Neuronal stem cell (in vitro differentiated cells): Measurements from ENCODE around the gene NXN.

Experiments used
- DNase-seq: peaks from one replicate; pipeline ENCODE4 v3.0.0-alpha.2; 2013; ENCODE audit warnings: low spot score
- H2AFZ ChIP-seq: one replicate; pipeline ENCODE4 v1.6.1; 2013; ENCODE audit warnings: mild to moderate bottlenecking, low read length, inconsistent platforms
- H2AK5ac ChIP-seq: 2 replicates; pipeline ENCODE4 v1.6.1; 2013; ENCODE audit warnings: low read depth, mild to moderate bottlenecking, inconsistent platforms, low read length, moderate library complexity, mixed read lengths
- H2BK120ac ChIP-seq: 2 replicates; pipeline ENCODE4 v1.6.1; 2013; ENCODE audit warnings: low read depth, mild to moderate bottlenecking, inconsistent platforms, low read length, moderate library complexity, mixed read lengths
- H2BK12ac ChIP-seq: one replicate; pipeline ENCODE4 v1.6.1; 2013; ENCODE audit warnings: low read length, inconsistent platforms
- H2BK15ac ChIP-seq: 2 replicates; pipeline ENCODE4 v1.6.1; 2013; ENCODE audit warnings: mild to moderate bottlenecking, low read length, inconsistent platforms, mixed read lengths
- H2BK5ac ChIP-seq: one replicate; pipeline ENCODE4 v1.6.1; 2013; ENCODE audit warnings: inconsistent platforms, mild to moderate bottlenecking, low read length, moderate library complexity
- H3K14ac ChIP-seq: one replicate; pipeline ENCODE4 v1.6.1; 2013; ENCODE audit warnings: low read length, inconsistent platforms
- H3K18ac ChIP-seq: 2 replicates; pipeline ENCODE4 v1.6.1; 2013; ENCODE audit warnings: low read length, inconsistent platforms
- H3K23ac ChIP-seq: 2 replicates; pipeline ENCODE4 v1.6.1; 2013; ENCODE audit warnings: low read depth, mild to moderate bottlenecking, mixed read lengths, low read length, inconsistent platforms; ENCODE audit not compliant: poor library complexity
- H3K27ac ChIP-seq: replicated peaks from 3 replicates; pipeline ENCODE4 v1.5.1; 2013; ENCODE audit warnings: low read length, inconsistent platforms
- H3K27me3 ChIP-seq, 3 experiments: 2 replicates each; pipeline ENCODE4 v1.6.1; 2013; ENCODE audit warnings: low read length in 3 of 3, mild to moderate bottlenecking in 2 of 3, inconsistent platforms in 1 of 3, low read depth in 1 of 3, mixed read lengths in 1 of 3, moderate library complexity in 1 of 3; ENCODE audit not compliant: control insufficient read depth in 3 of 3, insufficient read depth in 3 of 3
- H3K36me3 ChIP-seq, 2 donors: replicated peaks in 1 of 2; 2 replicates each; pipeline ENCODE4 v1.6.1; 2013; ENCODE audit warnings: low read length in 2 of 2; ENCODE audit not compliant: control insufficient read depth in 2 of 2, insufficient read depth in 2 of 2
- H3K4ac ChIP-seq: 2 replicates; pipeline ENCODE4 v1.6.1; 2013; ENCODE audit warnings: inconsistent platforms, mild to moderate bottlenecking, low read length, moderate library complexity
- H3K4me1 ChIP-seq, 2 donors: 1 replicate in 1 of 2; 2 replicates in 1 of 2; pipeline ENCODE4 v1.6.1; 2013; ENCODE audit warnings: low read length in 2 of 2, low read depth in 1 of 2; ENCODE audit not compliant: control insufficient read depth in 2 of 2, insufficient read depth in 1 of 2
- H3K4me2 ChIP-seq: one replicate; pipeline ENCODE4 v1.6.1; 2013; ENCODE audit warnings: mild to moderate bottlenecking, low read length, inconsistent platforms; ENCODE audit not compliant: insufficient read depth, poor library complexity, severe bottlenecking
- H3K4me3 ChIP-seq, 2 donors: 2 replicates each; pipeline ENCODE4 v1.5.1; 2013; ENCODE audit warnings: low read length in 2 of 2, mild to moderate bottlenecking in 2 of 2, inconsistent platforms in 1 of 2, moderate library complexity in 1 of 2
- H3K79me1 ChIP-seq: one replicate; pipeline ENCODE4 v1.6.1; 2013; ENCODE audit warnings: low read depth, mild to moderate bottlenecking, inconsistent platforms, low read length, moderate library complexity
- H3K9ac ChIP-seq: one replicate; pipeline ENCODE4 v1.6.1; 2013; ENCODE audit warnings: mild to moderate bottlenecking, low read depth, low read length, inconsistent platforms; ENCODE audit not compliant: poor library complexity
- H3K9me3 ChIP-seq, 2 donors: replicated peaks in 1 of 2; 2 replicates each; pipeline versions ENCODE3 to v1.6.1; 2013; ENCODE audit warnings: low read length in 2 of 2, mild to moderate bottlenecking in 2 of 2, inconsistent platforms in 1 of 2, low read depth in 1 of 2, mixed read lengths in 1 of 2, moderate library complexity in 1 of 2; ENCODE audit not compliant: control insufficient read depth in 2 of 2, insufficient read depth in 1 of 2
- H4K8ac ChIP-seq: one replicate; pipeline ENCODE4 v1.6.1; 2013; ENCODE audit warnings: low read depth, mild to moderate bottlenecking, inconsistent platforms, low read length, moderate library complexity
- H4K91ac ChIP-seq: one replicate; pipeline ENCODE4 v1.6.1; 2013; ENCODE audit warnings: low read length, low read depth, mild to moderate bottlenecking, inconsistent platforms; ENCODE audit not compliant: poor library complexity
- WGBS, 2 donors: extraction: QIAGEN DNeasy Blood & Tissue Kit; methylation state at CpG; one replicate each; pipeline ENCODE4 v1.1.7; 2013; ENCODE audit warnings: missing lambda C conversion rate in 2 of 2, mixed read lengths in 1 of 2; ENCODE audit not compliant: insufficient read length in 2 of 2, insufficient replicate concordance in 1 of 2; ENCODE audit errors: extremely low coverage in 2 of 2; 5-methylcytosine and 5-hydroxymethylcytosine counted together

The NXN gene

DNA sequence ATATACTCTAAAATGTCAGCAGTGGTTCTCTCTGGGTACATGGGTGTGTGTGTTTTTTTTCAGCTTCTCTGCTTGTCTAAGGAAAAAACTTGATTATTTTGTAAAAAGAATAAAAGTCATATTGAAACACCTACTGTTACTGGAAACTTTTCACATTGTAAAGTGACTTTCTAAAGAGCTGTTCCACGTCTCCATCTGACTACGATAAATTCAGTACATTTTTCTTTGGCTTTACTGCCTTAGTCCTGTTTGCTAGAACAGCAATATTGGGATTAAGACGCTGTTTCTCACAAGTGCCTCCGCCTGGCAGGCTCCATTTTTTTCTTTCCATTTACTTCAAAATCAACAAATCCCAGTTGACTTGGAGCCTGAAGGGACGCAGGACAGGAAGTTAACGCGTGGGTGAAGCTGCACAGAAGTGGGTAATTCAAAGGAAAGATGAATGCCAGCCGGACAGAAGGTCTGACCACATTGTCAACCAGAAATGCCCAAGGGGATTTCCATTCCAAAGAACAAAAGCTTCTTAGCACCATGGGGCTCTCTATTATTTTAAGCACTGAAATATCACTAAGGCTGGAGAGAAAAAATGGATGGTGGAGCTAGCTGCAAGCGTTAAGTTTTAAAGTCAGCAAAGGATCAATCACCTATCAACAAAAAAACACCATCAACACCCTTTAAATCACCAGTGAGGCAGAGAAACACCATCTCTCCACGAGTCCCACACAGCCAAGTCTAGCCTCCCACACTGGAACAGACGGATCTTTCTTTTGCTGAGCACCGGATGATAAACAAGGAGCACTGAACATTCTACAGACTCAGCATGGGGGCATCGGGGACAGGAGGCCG lies 205.9 kb downstream of the NXN start:
- Histone ChIP-seq H3K4me1 (peaks cover 6 to 18% of the 10 kb centered on the region in 2 donors), H3K18ac (peak overlapping the region; percentile 33), H4K91ac (no peak overlapping the region), H2AFZ (no peak overlapping the region), H4K8ac (no peak overlapping the region), H2BK12ac (no peak overlapping the region), H3K14ac (no peak overlapping the region), H3K9ac (no peak overlapping the region), H2AK5ac (no peak overlapping the region), H3K36me3 (peaks cover 46 to 89% of the 10 kb centered on the region in 2 donors), H2BK15ac (no peak overlapping the region), H3K4me3 (no peak overlapping the region), H3K27me3 (no peaks in the 10 kb centered on the region), H3K4me2 (peak overlapping the region; percentile 62), H3K79me1 (peaks cover under 1% of the 10 kb centered on the region), H2BK5ac (peak overlapping the region; percentile 22), H3K4ac (no peak overlapping the region), H3K23ac (no peak overlapping the region), H3K27ac (peak overlapping the region; percentile 88), H3K9me3 (no peaks in the 10 kb centered on the region), H2BK120ac (peak overlapping the region; percentile 52)
- DNase-seq, result peak; percentile 70
- no CpG with 5 or more reads among the region's 14 CpGs for WGBS, 2 donors

DNA sequence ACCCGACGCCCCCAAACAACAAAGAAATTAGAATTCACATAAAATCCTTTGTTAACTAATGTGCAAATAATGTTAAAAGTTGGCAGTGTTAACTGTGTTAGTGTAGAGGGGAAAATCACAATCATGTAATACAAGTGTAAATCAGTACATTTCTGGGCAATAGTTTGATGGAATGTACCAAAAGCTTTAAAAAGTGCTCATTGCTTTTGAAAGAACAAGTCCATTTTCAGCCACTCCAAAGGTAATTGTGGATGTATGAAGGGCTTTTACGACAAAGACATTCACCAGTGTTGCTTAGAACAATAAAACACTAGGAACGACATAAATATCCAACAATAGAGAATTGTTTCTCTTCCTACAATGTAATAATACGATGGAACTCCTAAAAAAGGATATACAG lies 206.6 kb downstream of the NXN start:
- no peak overlapping the region for H3K4ac ChIP-seq
- peak overlapping the region; percentile 85 for H3K27ac ChIP-seq
- H3K4me1 ChIP-seq, result peaks cover 6 to 18% of the 10 kb centered on the region in 2 donors
- H2AFZ ChIP-seq, result no peak overlapping the region
- no peak overlapping the region for H3K14ac ChIP-seq
- no peak overlapping the region for H4K8ac ChIP-seq
- H3K18ac ChIP-seq, result no peak overlapping the region
- H3K9ac ChIP-seq, result no peak overlapping the region
- H2BK12ac ChIP-seq, result no peak overlapping the region
- H2AK5ac ChIP-seq, result no peak overlapping the region
- no peak overlapping the region for H2BK5ac ChIP-seq
- DNase-seq, result no peak
- peaks cover 40 to 83% of the 10 kb centered on the region in 2 donors for H3K36me3 ChIP-seq
- H3K23ac ChIP-seq, result no peak overlapping the region
- H4K91ac ChIP-seq, result no peak overlapping the region
- no CpG with 5 or more reads among the region's 5 CpGs for WGBS, 2 donors
- H2BK15ac ChIP-seq, result no peak overlapping the region
- no peak overlapping the region for H2BK120ac ChIP-seq
- H3K79me1 ChIP-seq, result no peaks in the 10 kb centered on the region
- no peak overlapping the region for H3K4me2 ChIP-seq
- no peaks in the 10 kb centered on the region for H3K9me3 ChIP-seq
- H3K4me3 ChIP-seq, result no peak overlapping the region
- H3K27me3 ChIP-seq, result no peaks in the 10 kb centered on the region

DNA sequence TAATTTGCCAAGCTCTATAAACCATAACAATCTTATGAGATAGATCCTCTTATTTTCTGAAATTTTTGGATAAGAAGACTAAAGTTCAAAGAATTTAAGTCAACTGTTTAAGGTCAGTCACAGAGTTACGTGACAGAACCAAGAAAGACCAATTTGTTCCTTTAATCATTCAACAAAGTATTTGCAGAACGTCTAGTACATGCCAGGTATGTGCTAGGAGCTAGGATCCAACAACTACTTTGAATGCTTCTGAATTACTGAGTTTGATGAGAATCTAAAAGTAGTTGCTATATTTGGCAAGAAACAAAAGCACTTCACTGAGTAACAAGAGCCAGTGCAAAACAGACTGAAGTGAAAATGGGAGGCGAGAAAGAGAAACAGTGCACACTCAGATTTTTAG lies 212.5 kb downstream of the NXN start:
- Histone ChIP-seq H3K9ac (no peak overlapping the region), H4K8ac (no peak overlapping the region), H3K4me1 (no peaks in the 10 kb centered on the region), H3K14ac (no peak overlapping the region), H4K91ac (no peak overlapping the region), H2BK15ac (no peak overlapping the region), H3K27ac (no peak overlapping the region), H2BK120ac (no peak overlapping the region), H3K36me3 (peaks cover 31 to 81% of the 10 kb centered on the region in 2 donors), H3K4ac (no peak overlapping the region), H2AK5ac (no peak overlapping the region), H2AFZ (no peak overlapping the region), H3K79me1 (no peaks in the 10 kb centered on the region), H3K9me3 (no peaks in the 10 kb centered on the region), H3K27me3 (no peaks in the 10 kb centered on the region), H3K4me2 (no peak overlapping the region), H3K4me3 (no peak overlapping the region), H3K23ac (no peak overlapping the region), H2BK5ac (no peak overlapping the region), H2BK12ac (no peak overlapping the region), H3K18ac (no peak overlapping the region)
- no CpG with 5 or more reads among the region's 3 CpGs for WGBS, 2 donors
- DNase-seq, result no peak

DNA sequence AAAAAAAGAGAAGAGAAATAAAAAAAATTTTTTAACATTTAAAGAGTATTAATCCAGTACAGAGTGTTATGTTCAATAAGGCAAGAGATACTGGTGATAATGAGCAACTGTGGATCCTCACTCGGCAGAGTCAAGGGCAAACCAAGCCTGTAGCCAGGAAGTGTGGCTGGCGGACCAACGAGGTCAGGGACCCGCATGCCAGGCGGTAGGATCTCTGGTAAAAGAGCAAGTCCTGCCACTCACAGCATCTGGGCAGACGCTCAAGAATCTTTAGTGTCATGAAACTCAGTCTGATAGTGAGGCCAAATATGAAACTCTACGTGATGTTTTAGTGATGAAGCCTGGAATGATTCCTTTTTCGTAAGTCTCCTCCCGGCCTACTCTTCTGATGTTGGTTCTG lies 219.2 kb downstream of the NXN start:
- H3K23ac ChIP-seq, result no peak overlapping the region

More for the DNA sequence above, 219.2 kb downstream of the NXN start:
- Histone ChIP-seq H3K27me3 (no peaks in the 10 kb centered on the region), H2AFZ (no peak overlapping the region), H3K4ac (no peak overlapping the region), H3K14ac (no peak overlapping the region), H3K4me3 (no peak overlapping the region), H2BK5ac (no peak overlapping the region), H2AK5ac (no peak overlapping the region), H3K9ac (no peak overlapping the region), H3K27ac (no peak overlapping the region), H2BK120ac (no peak overlapping the region), H4K8ac (no peak overlapping the region), H3K79me1 (no peaks in the 10 kb centered on the region), H2BK12ac (no peak overlapping the region), H3K9me3 (peaks cover 0 to 1% of the 10 kb centered on the region in 2 donors), H3K4me2 (no peak overlapping the region), H3K4me1 (peaks cover 0 to 3% of the 10 kb centered on the region in 2 donors), H4K91ac (no peak overlapping the region), H2BK15ac (no peak overlapping the region), H3K36me3 (peaks cover 36 to 92% of the 10 kb centered on the region in 2 donors), H3K18ac (no peak overlapping the region)
- WGBS, 2 donors, result no CpG with 5 or more reads among the region's 9 CpGs
- DNase-seq, result no peak
